ENCODE data around the gene CDH8.

DNA sequence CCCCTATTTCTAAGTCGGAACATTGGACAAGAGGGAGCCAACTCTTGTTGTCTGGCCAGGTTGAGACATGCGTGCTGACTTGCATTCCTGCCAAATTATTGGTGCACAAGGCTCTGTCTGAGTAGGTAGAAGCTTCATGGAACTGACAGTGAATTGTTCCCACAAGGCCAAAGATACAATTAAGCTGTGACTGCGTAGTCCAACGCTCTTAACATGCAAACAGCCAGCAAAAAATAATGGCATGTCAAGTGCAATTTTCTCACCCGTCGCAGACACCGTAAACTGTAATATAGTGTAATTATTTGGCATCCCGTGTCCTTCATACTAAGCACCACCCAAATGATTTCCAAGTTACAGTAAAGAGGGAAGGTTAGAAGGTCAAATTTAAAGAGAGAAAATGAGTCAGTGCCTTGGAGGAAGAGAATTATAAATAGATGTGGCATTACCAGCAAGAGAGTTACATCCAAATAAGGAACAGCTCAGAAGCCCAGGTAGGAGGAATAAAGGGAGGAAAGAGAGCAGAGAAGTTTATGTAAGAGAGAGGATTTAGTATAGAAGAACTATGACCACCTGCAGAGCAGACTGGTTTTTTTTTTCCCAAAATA lies 21.8 kb downstream of the CDH8 start:
- TF ChIP-seq, protein P1, sequence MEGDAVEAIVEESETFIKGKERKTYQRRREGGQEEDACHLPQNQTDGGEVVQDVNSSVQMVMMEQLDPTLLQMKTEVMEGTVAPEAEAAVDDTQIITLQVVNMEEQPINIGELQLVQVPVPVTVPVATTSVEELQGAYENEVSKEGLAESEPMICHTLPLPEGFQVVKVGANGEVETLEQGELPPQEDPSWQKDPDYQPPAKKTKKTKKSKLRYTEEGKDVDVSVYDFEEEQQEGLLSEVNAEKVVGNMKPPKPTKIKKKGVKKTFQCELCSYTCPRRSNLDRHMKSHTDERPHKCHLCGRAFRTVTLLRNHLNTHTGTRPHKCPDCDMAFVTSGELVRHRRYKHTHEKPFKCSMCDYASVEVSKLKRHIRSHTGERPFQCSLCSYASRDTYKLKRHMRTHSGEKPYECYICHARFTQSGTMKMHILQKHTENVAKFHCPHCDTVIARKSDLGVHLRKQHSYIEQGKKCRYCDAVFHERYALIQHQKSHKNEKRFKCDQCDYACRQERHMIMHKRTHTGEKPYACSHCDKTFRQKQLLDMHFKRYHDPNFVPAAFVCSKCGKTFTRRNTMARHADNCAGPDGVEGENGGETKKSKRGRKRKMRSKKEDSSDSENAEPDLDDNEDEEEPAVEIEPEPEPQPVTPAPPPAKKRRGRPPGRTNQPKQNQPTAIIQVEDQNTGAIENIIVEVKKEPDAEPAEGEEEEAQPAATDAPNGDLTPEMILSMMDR (IDR thresholded peaks at IDR 0.05): no peak
- no peak for TF ChIP-seq POLR2A (IDR thresholded peaks at IDR 0.05)
